Astrocyte (in vitro differentiated cells and primary cell): ENCODE data around the gene CAMK2D. TPM values are rescaled to one million over a fixed set of nuclear protein-coding genes. Genes with fewer than 3 reads are reported as not detected.
A peak's percentile ranks its signal among the peaks of the same experiment; 100 is the strongest.

ENCODE experiments used
- DNase-seq: peaks from one replicate; pipeline ENCODE4 v3.0.0-alpha.2; 2010; ENCODE audit warnings: low read depth
- FAIRE-seq: peaks from 2 replicates; lab custom pipeline; 2011; peaks lifted over from hg19 to GRCh38; lab: Jason Lieb, UNC
- H2AFZ ChIP-seq: 2 replicates; pipeline ENCODE4 v1.6.0; 2012; ENCODE audit warnings: low read depth, low read length, inconsistent platforms
- H3K27ac ChIP-seq: 2 replicates; pipeline ENCODE4 v1.5.1; 2011; ENCODE audit warnings: low read depth, low read length, inconsistent platforms
- H3K27me3 ChIP-seq: 2 replicates; pipeline ENCODE4 v1.6.0; 2011; ENCODE audit warnings: low read length, inconsistent platforms; ENCODE audit not compliant: insufficient read depth
- H3K36me3 ChIP-seq: 2 replicates; pipeline ENCODE4 v1.5.1; 2011; ENCODE audit warnings: low read length, inconsistent platforms; ENCODE audit not compliant: insufficient read depth
- H3K4me1 ChIP-seq: 2 replicates; pipeline ENCODE4 v1.5.1; 2011; ENCODE audit warnings: low read length, inconsistent platforms; ENCODE audit not compliant: insufficient read depth
- H3K4me2 ChIP-seq: 2 replicates; pipeline ENCODE4 v1.6.0; 2012; ENCODE audit warnings: low read length, inconsistent platforms
- H3K4me3 ChIP-seq: 2 replicates; pipeline ENCODE4 v1.5.1; 2011; ENCODE audit warnings: low read depth, mild to moderate bottlenecking, low read length, inconsistent platforms; ENCODE audit not compliant: insufficient read depth
- H3K79me2 ChIP-seq: 2 replicates; pipeline ENCODE4 v1.6.0; 2012; ENCODE audit warnings: mild to moderate bottlenecking, low read length, inconsistent platforms; ENCODE audit not compliant: insufficient read depth
- H3K9ac ChIP-seq: 2 replicates; pipeline ENCODE4 v1.6.0; 2012; ENCODE audit warnings: mild to moderate bottlenecking, low read length, inconsistent platforms
- H3K9me3 ChIP-seq: 2 replicates; pipeline ENCODE4 v1.5.1; 2012; ENCODE audit warnings: low read depth, mild to moderate bottlenecking, low read length, inconsistent platforms; ENCODE audit not compliant: insufficient read depth
- H4K20me1 ChIP-seq: 2 replicates; pipeline ENCODE4 v1.6.0; 2012; ENCODE audit warnings: low read length, inconsistent platforms; ENCODE audit not compliant: insufficient read depth
- H3K27ac Mint-ChIP-seq: one replicate; pipeline ENCODE4 v1.8.0; 2021; ENCODE audit warnings: mild to moderate bottlenecking, mixed read lengths; ENCODE audit not compliant: unreplicated experiment
- H3K27me3 Mint-ChIP-seq: one replicate; pipeline ENCODE4 v1.8.0; 2021; ENCODE audit warnings: low read depth, mixed read lengths; ENCODE audit not compliant: unreplicated experiment
- H3K36me3 Mint-ChIP-seq: one replicate; pipeline ENCODE4 v1.8.0; 2021; ENCODE audit warnings: low read depth, mixed read lengths; ENCODE audit not compliant: unreplicated experiment
- H3K4me1 Mint-ChIP-seq: one replicate; pipeline ENCODE4 v1.8.0; 2021; ENCODE audit warnings: low read depth, mixed read lengths; ENCODE audit not compliant: unreplicated experiment
- H3K4me3 Mint-ChIP-seq: one replicate; pipeline ENCODE4 v1.8.0; 2021; ENCODE audit warnings: mild to moderate bottlenecking, moderate library complexity, mixed read lengths; ENCODE audit not compliant: unreplicated experiment
- H3K9me3 Mint-ChIP-seq: one replicate; pipeline ENCODE4 v1.8.0; 2021; ENCODE audit warnings: mild to moderate bottlenecking, mixed read lengths; ENCODE audit not compliant: unreplicated experiment
- CTCF ChIP-seq: IDR thresholded peaks from 2 replicates; pipeline ENCODE4 v1.5.1; 2011; ENCODE audit warnings: low read depth, mild to moderate bottlenecking, inconsistent platforms, low read length, moderate library complexity; ENCODE audit not compliant: insufficient read depth
- EZH2 ChIP-seq: IDR thresholded peaks from 2 replicates; pipeline ENCODE4 v1.6.1; 2012; ENCODE audit warnings: mild to moderate bottlenecking, low read length, inconsistent platforms; ENCODE audit not compliant: insufficient read depth
- total RNA-seq: library from RNA; stranded (reverse); gene quantifications from 2 replicates; pipeline ENCODE4 v1.2.1, GENCODE V29; 2021

The CAMK2D gene
- total RNA-seq, 1 donor from 2014 or later = 80.8 TPM

DNA sequence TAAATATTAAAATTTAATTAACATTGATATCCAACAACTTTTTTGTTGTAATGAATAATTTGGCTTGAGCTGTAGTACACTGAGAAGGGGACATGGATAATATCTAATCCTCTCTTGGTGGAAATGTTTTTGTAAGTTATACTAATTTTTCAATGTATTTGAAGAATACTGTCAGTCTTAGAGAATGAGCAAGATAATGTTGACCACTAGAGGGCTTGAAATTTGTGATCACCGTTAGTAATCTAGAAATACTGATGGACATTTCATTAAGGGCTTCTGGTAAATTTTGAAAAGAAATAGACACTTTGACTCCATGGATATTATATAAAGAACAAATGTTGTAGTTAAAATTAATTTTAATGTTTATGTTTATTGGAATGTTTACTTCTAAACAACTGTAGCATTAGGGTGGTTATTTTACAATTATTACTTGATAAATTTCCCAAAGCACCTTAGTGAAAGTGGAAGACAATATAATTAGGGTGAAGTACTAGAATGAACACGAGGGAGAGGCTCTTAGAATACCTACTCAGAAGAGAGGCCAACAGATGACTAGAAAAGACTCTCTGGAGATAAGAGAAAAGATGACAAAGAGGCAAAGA, 20.0 kb upstream of the CAMK2D start:
- Histone ChIP-seq H2AFZ (no peak overlapping the region), H3K4me3 (no peak overlapping the region), H3K9ac (no peak overlapping the region), H3K9me3 (no peaks in the 10 kb centered on the region), H3K27ac (no peak overlapping the region), H3K27me3 (no peaks in the 10 kb centered on the region), H4K20me1 (no peaks in the 10 kb centered on the region), H3K4me2 (no peak overlapping the region), H3K79me2 (no peaks in the 10 kb centered on the region), H3K36me3 (no peaks in the 10 kb centered on the region), H3K4me1 (peaks cover 13% of the 10 kb centered on the region)
- peaks cover 17% of the 10 kb centered on the region for H3K4me1 Mint-ChIP-seq
- FAIRE-seq (no peak), DNase-seq (no peak)
- TF ChIP-seq EZH2 = no peak
- TF ChIP-seq CTCF = peak; percentile 62
- H3K4me3 Mint-ChIP-seq = no peak overlapping the region
- no peaks in the 10 kb centered on the region for H3K36me3 Mint-ChIP-seq
- H3K27me3 Mint-ChIP-seq = no peaks in the 10 kb centered on the region
- H3K9me3 Mint-ChIP-seq = no peaks in the 10 kb centered on the region
- H3K27ac Mint-ChIP-seq = no peak overlapping the region

- Histone ChIP-seq H3K27ac (no peak overlapping the region), H3K36me3 (no peaks in the 10 kb centered on the region), H4K20me1 (no peaks in the 10 kb centered on the region), H3K79me2 (no peaks in the 10 kb centered on the region), H3K4me3 (no peak overlapping the region), H3K9ac (no peak overlapping the region), H3K4me2 (no peak overlapping the region), H3K4me1 (no peaks in the 10 kb centered on the region), H3K27me3 (no peaks in the 10 kb centered on the region), H3K9me3 (no peaks in the 10 kb centered on the region), H2AFZ (no peak overlapping the region)
- no peak overlapping the region for H3K4me3 Mint-ChIP-seq
- no peak overlapping the region for H3K27ac Mint-ChIP-seq
- H3K36me3 Mint-ChIP-seq = no peaks in the 10 kb centered on the region
- no peak for DNase-seq
- FAIRE-seq = no peak
- no peaks in the 10 kb centered on the region for H3K27me3 Mint-ChIP-seq
- no peaks in the 10 kb centered on the region for H3K4me1 Mint-ChIP-seq
- peaks cover 2% of the 10 kb centered on the region for H3K9me3 Mint-ChIP-seq
- TF ChIP-seq CTCF (no peak), EZH2 (no peak)
Measured at GRCh38 chr4:113776679-113777078, 15.1 kb upstream of the CAMK2D start.

GRCh38 chr4:113776016-113776415, 14.5 kb upstream of the CAMK2D start:
- no peaks in the 10 kb centered on the region for H3K36me3 ChIP-seq
- Mint-ChIP-seq H3K4me1 (no peaks in the 10 kb centered on the region), H3K27me3 (no peaks in the 10 kb centered on the region), H3K27ac (no peak overlapping the region), H3K9me3 (peaks cover 2% of the 10 kb centered on the region), H3K36me3 (no peaks in the 10 kb centered on the region), H3K4me3 (no peak overlapping the region)
- no peak overlapping the region for H2AFZ ChIP-seq
- H3K4me2 ChIP-seq = no peak overlapping the region
- no peak for FAIRE-seq
- H4K20me1 ChIP-seq = no peaks in the 10 kb centered on the region
- no peaks in the 10 kb centered on the region for H3K27me3 ChIP-seq
- TF ChIP-seq CTCF (no peak), EZH2 (no peak)
- no peak for DNase-seq
- H3K27ac ChIP-seq = no peak overlapping the region
- no peaks in the 10 kb centered on the region for H3K79me2 ChIP-seq
- H3K9ac ChIP-seq = no peak overlapping the region
- H3K4me1 ChIP-seq = no peaks in the 10 kb centered on the region
- no peak overlapping the region for H3K4me3 ChIP-seq
- no peaks in the 10 kb centered on the region for H3K9me3 ChIP-seq
